Camera-type eye (tissue), 1 donor: ENCODE measurements around the gene MIPEP. TPM values are rescaled to one million over a fixed set of nuclear protein-coding genes. Genes with fewer than 3 reads are reported as not detected.

ENCODE experiments used
- total RNA-seq: library from RNA; depleted of rRNA; stranded (reverse); fragments of >200 nt; gene quantifications from one replicate; pipeline ENCODE4 v1.2.3, GENCODE V29; 2014

MIPEP gene
- 19.4 TPM for total RNA-seq

GRCh38 chr13:23888658-23889614, at the start of gene MIPEP:
TSS of gene MIPEP (minus strand) at chr13:23889400. CDS start at chr13:23889320, 80 bp downstream.

GRCh38 chr13:23897452-23897919, 8.3 kb upstream of the MIPEP start, which contains the start of gene C1QTNF9B:
TSS of gene C1QTNF9B (minus strand) at chr13:23897502.

Other genes starting within 250 kb of the MIPEP start
- gene C1QTNF9B, start 8.1 kb upstream of the MIPEP start, total RNA-seq: 0.88 TPM